ENCODE data around the gene PLCH1.

- TF ChIP-seq CTCF (IDR thresholded peaks at IDR 0.05) (no peak), ZFX (IDR thresholded peaks at IDR 0.05; ENCODE audit: borderline replicate concordance) (no peak)
These were observed 328.3 kb downstream of the PLCH1 start for GRCh38 chr3:155416500-155417118.

All from 22Rv1 (cell line).